Neural cell (in vitro differentiated cells): ENCODE data around the gene NUP133. TPM values are rescaled to one million over a fixed set of nuclear protein-coding genes. Genes with fewer than 3 reads are reported as not detected.

Source experiments
- H2AFZ ChIP-seq: fragments of 200-600, 300-800 bp; sonication (generic), shearing (Covaris generic); 2 replicates; pipeline ENCODE4 v1.6.0; 2014; ENCODE audit warnings: low read depth, mild to moderate bottlenecking, antibody characterized with exemption, low read length, moderate library complexity
- H3F3A ChIP-seq: fragments of 200-600 bp; shearing (Covaris generic); 2 replicates; pipeline ENCODE4 v1.6.1; 2016; ENCODE audit warnings: mild to moderate bottlenecking, moderate library complexity, mixed read lengths, antibody characterized with exemption, low read length; ENCODE audit not compliant: insufficient read depth, poor library complexity, severe bottlenecking
- H3K27ac ChIP-seq: fragments of 200-600, 300-800 bp; sonication (generic), shearing (Covaris generic); 2 replicates; pipeline ENCODE4 v1.5.1; 2014; ENCODE audit warnings: mild to moderate bottlenecking, low read length, moderate library complexity
- H3K27me3 ChIP-seq: fragments of 300-800, 200-600 bp; sonication (generic), shearing (Covaris generic); 2 replicates; pipeline ENCODE4 v1.6.0; 2014; ENCODE audit warnings: mild to moderate bottlenecking, low read depth, low read length, moderate library complexity; ENCODE audit not compliant: insufficient read depth
- H3K36me3 ChIP-seq: fragments of 300-800, 200-600 bp; sonication (generic), shearing (Covaris generic); 2 replicates; pipeline ENCODE4 v1.5.1; 2014; ENCODE audit warnings: mild to moderate bottlenecking, antibody characterized with exemption, low read length, moderate library complexity; ENCODE audit not compliant: insufficient read depth
- H3K4me2 ChIP-seq: fragments of 300-800, 200-600 bp; sonication (generic), shearing (Covaris generic); 2 replicates; pipeline ENCODE4 v1.6.0; 2014; ENCODE audit warnings: mild to moderate bottlenecking, low read length
- H3K4me3 ChIP-seq: fragments of 300-800, 200-600 bp; sonication (generic), shearing (Covaris generic); 2 replicates; pipeline ENCODE4 v1.5.1; 2014; ENCODE audit warnings: mild to moderate bottlenecking, low read length, moderate library complexity
- H3K79me2 ChIP-seq: fragments of 200-600 bp; shearing (Covaris generic); replicated peaks from 2 replicates; pipeline ENCODE4 v1.6.0; 2014; ENCODE audit warnings: mild to moderate bottlenecking, low read length, moderate library complexity; ENCODE audit not compliant: insufficient read depth
- H3K9ac ChIP-seq: fragments of 300-800, 200-600 bp; sonication (generic), shearing (Covaris generic); 2 replicates; pipeline ENCODE4 v1.6.1; 2016; ENCODE audit warnings: mild to moderate bottlenecking, low read length, mixed read lengths
- H3K9me2 ChIP-seq: fragments of 200-600 bp; shearing (Covaris generic); 2 replicates; pipeline ENCODE4 v1.6.1; 2016; ENCODE audit warnings: mild to moderate bottlenecking, low read length, mixed read lengths; ENCODE audit not compliant: insufficient read depth
- H3K9me3 ChIP-seq: fragments of 200-600, 300-800 bp; sonication (generic), shearing (Covaris generic); 2 replicates; pipeline ENCODE4 v1.6.1; 2016; ENCODE audit warnings: mild to moderate bottlenecking, mixed run types, low read length, moderate library complexity, mixed read lengths
- H4K20me1 ChIP-seq: fragments of 200-600 bp; shearing (Covaris generic); 2 replicates; pipeline ENCODE4 v1.6.1; 2016; ENCODE audit warnings: mild to moderate bottlenecking, mixed run types; ENCODE audit not compliant: insufficient read depth
- EZH2 ChIP-seq: fragments of 200-600, 300-800 bp; shearing (Covaris generic), sonication (generic); IDR thresholded peaks from 2 replicates; pipeline ENCODE4 v1.6.1; 2014; ENCODE audit warnings: antibody characterized with exemption, low read length, borderline replicate concordance, mild to moderate bottlenecking; ENCODE audit not compliant: insufficient read depth, poor library complexity, severe bottlenecking
- MXI1 ChIP-seq: fragments of 450-650 bp; conservative IDR thresholded peaks from 2 replicates; pipeline ENCODE4 v1.6.1; 2014; ENCODE audit warnings: antibody characterized with exemption, mild to moderate bottlenecking; ENCODE audit not compliant: poor library complexity, severe bottlenecking
- POLR2AphosphoS5 ChIP-seq: IDR thresholded peaks from 2 replicates; pipeline ENCODE4 v1.6.1; 2012
- RAD21 ChIP-seq: fragments of 450-650 bp; conservative IDR thresholded peaks from 2 replicates; pipeline ENCODE4 v1.6.1; 2014; ENCODE audit warnings: antibody characterized with exemption, mild to moderate bottlenecking, moderate library complexity
- TAF1 ChIP-seq: IDR thresholded peaks from 2 replicates; pipeline ENCODE4 v1.6.1; 2012; ENCODE audit warnings: low read depth
- polyA plus RNA-seq: library from polyadenylated mRNA; depleted of rRNA; stranded (reverse); fragments of >200 nt; gene quantifications from 2 replicates; pipeline ENCODE4 v1.2.3, GENCODE V29; 2014
- TF ChIP-seq, protein P1 (sequence below): IDR thresholded peaks from 2 replicates; pipeline ENCODE4 v1.6.1; 2012; ENCODE audit warnings: borderline replicate concordance
- TF ChIP-seq, protein P2 (sequence below): fragments of 450-650 bp; IDR thresholded peaks from 2 replicates; pipeline ENCODE4 v1.5.1; 2014; ENCODE audit warnings: antibody characterized with exemption, mild to moderate bottlenecking, moderate library complexity; ENCODE audit not compliant: poor library complexity, severe bottlenecking

The NUP133 gene
- polyA plus RNA-seq, 1 donor from 2014 or later, result 73.4 TPM

DNA sequence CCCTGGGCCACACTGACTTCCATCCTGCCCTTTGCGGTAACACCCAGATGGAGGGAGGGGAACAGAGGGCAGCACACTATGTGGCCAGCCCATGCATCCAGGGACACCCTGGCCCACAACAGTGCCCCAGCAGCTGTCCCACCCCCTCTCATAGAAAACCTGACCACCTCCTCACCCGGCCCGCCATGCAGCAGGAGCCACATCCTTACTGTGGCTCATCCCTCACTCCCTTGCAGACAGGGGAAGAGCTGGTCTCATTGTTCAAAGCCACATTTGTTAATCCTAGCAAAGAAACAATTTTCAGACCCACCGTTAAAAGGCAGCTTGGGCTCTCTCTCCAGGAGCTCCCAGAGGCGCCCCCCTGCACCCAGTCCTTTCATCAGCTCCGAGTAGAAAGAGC lies 23.2 kb upstream of the NUP133 start:
- Histone ChIP-seq H3F3A (no peaks in the 10 kb centered on the region), H4K20me1 (no peaks in the 10 kb centered on the region), H2AFZ (no peak overlapping the region), H3K27ac (no peak overlapping the region), H3K4me3 (no peak overlapping the region), H3K36me3 (no peaks in the 10 kb centered on the region), H3K27me3 (no peaks in the 10 kb centered on the region), H3K9me2 (no peaks in the 10 kb centered on the region), H3K9ac (no peak overlapping the region), H3K4me2 (no peak overlapping the region), H3K79me2 (no peaks in the 10 kb centered on the region), H3K9me3 (no peaks in the 10 kb centered on the region)
- TF ChIP-seq EZH2, result no peak
- TF ChIP-seq, protein P1, sequence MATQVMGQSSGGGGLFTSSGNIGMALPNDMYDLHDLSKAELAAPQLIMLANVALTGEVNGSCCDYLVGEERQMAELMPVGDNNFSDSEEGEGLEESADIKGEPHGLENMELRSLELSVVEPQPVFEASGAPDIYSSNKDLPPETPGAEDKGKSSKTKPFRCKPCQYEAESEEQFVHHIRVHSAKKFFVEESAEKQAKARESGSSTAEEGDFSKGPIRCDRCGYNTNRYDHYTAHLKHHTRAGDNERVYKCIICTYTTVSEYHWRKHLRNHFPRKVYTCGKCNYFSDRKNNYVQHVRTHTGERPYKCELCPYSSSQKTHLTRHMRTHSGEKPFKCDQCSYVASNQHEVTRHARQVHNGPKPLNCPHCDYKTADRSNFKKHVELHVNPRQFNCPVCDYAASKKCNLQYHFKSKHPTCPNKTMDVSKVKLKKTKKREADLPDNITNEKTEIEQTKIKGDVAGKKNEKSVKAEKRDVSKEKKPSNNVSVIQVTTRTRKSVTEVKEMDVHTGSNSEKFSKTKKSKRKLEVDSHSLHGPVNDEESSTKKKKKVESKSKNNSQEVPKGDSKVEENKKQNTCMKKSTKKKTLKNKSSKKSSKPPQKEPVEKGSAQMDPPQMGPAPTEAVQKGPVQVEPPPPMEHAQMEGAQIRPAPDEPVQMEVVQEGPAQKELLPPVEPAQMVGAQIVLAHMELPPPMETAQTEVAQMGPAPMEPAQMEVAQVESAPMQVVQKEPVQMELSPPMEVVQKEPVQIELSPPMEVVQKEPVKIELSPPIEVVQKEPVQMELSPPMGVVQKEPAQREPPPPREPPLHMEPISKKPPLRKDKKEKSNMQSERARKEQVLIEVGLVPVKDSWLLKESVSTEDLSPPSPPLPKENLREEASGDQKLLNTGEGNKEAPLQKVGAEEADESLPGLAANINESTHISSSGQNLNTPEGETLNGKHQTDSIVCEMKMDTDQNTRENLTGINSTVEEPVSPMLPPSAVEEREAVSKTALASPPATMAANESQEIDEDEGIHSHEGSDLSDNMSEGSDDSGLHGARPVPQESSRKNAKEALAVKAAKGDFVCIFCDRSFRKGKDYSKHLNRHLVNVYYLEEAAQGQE, result no peak
- TF ChIP-seq TAF1, result no peak
- TF ChIP-seq RAD21, result no peak
- no peak for TF ChIP-seq POLR2AphosphoS5
- no peak for TF ChIP-seq MXI1

DNA sequence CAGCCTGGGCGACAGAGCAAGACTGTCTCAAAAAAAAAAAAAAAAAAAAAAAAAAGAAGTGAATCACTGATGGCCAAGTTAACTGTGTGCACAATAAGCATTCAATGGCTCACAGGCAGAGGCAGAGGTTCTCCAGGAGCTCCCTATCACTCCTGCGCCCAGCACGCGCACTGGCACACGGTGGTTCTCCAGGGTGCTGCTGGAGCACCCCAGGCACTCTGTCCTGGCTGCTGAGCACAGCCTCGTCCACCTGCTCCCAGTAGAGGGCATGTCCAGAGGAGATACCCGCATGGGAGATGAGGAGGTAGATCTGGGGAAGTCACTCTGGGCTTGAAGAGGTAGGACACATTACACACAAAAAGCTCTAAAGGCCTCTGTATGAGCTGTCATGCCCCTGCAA lies 21.5 kb upstream of the NUP133 start:
- H3F3A ChIP-seq, result no peaks in the 10 kb centered on the region
- no peaks in the 10 kb centered on the region for H3K9me2 ChIP-seq
- TF ChIP-seq EZH2 (no peak), TAF1 (no peak)
- TF ChIP-seq, protein P1, result no peak
- TF ChIP-seq, protein P2, sequence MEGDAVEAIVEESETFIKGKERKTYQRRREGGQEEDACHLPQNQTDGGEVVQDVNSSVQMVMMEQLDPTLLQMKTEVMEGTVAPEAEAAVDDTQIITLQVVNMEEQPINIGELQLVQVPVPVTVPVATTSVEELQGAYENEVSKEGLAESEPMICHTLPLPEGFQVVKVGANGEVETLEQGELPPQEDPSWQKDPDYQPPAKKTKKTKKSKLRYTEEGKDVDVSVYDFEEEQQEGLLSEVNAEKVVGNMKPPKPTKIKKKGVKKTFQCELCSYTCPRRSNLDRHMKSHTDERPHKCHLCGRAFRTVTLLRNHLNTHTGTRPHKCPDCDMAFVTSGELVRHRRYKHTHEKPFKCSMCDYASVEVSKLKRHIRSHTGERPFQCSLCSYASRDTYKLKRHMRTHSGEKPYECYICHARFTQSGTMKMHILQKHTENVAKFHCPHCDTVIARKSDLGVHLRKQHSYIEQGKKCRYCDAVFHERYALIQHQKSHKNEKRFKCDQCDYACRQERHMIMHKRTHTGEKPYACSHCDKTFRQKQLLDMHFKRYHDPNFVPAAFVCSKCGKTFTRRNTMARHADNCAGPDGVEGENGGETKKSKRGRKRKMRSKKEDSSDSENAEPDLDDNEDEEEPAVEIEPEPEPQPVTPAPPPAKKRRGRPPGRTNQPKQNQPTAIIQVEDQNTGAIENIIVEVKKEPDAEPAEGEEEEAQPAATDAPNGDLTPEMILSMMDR, result no peak
- H3K36me3 ChIP-seq, result no peaks in the 10 kb centered on the region
- no peaks in the 10 kb centered on the region for H4K20me1 ChIP-seq
- no peaks in the 10 kb centered on the region for H3K27me3 ChIP-seq
- H2AFZ ChIP-seq, result no peak overlapping the region
- H3K27ac ChIP-seq, result no peak overlapping the region
- no peaks in the 10 kb centered on the region for H3K79me2 ChIP-seq
- no peak overlapping the region for H3K4me2 ChIP-seq
- H3K9me3 ChIP-seq, result no peaks in the 10 kb centered on the region
- no peak overlapping the region for H3K9ac ChIP-seq
- no peak overlapping the region for H3K4me3 ChIP-seq
